Hepatocyte (in vitro differentiated cells): ENCODE results near the gene PDZD8.

Experiments
- EZH2 ChIP-seq: fragments of 200-600 bp; sonication (generic); IDR thresholded peaks from 2 replicates; pipeline ENCODE4 v1.6.1; 2016; ENCODE audit warnings: antibody characterized with exemption, mild to moderate bottlenecking, borderline replicate concordance
- EZH2phosphoT487 ChIP-seq: fragments of 200-600 bp; sonication (generic); IDR thresholded peaks from one replicate; pipeline ENCODE4 v1.6.1; 2018; ENCODE audit warnings: antibody characterized with exemption, mild to moderate bottlenecking, low read depth, moderate library complexity; ENCODE audit not compliant: unreplicated experiment, severe bottlenecking
- TF ChIP-seq, protein P1 (sequence below): fragments of 200-600 bp; sonication (generic); IDR thresholded peaks from 2 replicates; pipeline ENCODE4 v1.5.1; 2016; ENCODE audit warnings: antibody characterized with exemption, mild to moderate bottlenecking; ENCODE audit not compliant: poor library complexity

DNA sequence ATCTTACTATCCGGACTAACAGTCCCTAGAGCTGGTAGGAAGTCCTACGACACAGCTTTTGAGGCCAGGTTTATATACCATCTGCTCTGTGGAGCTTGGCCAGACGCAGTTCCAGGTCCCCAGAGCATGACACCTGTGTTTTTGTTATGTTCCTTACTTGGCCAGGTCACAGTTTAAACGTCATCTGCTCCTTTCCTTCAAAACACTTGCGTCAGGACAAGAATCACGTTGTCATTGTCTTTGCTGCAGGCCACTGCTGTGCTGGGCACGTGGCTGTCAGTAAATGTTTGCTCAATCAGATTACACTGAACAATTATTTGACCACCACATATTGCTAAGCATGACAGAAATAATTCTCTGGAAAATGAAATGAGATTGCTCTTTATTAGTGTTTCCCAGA, 110.5 kb downstream of the PDZD8 start:
- TF ChIP-seq, protein P1, sequence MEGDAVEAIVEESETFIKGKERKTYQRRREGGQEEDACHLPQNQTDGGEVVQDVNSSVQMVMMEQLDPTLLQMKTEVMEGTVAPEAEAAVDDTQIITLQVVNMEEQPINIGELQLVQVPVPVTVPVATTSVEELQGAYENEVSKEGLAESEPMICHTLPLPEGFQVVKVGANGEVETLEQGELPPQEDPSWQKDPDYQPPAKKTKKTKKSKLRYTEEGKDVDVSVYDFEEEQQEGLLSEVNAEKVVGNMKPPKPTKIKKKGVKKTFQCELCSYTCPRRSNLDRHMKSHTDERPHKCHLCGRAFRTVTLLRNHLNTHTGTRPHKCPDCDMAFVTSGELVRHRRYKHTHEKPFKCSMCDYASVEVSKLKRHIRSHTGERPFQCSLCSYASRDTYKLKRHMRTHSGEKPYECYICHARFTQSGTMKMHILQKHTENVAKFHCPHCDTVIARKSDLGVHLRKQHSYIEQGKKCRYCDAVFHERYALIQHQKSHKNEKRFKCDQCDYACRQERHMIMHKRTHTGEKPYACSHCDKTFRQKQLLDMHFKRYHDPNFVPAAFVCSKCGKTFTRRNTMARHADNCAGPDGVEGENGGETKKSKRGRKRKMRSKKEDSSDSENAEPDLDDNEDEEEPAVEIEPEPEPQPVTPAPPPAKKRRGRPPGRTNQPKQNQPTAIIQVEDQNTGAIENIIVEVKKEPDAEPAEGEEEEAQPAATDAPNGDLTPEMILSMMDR: no peak
- no peak for TF ChIP-seq EZH2
- TF ChIP-seq EZH2phosphoT487: no peak
